CD4-positive, alpha-beta T cell treated with Interleukin-21 for 1 hour (primary cell): ENCODE data around the gene DGKA.
"Not testable (repeated sequence)": the region's sequence is repeated elsewhere in the genome, so short reads cannot be mapped to it uniquely, and the experiment has no call there.

Experiments used
- DNase-seq: peaks from one replicate; pipeline ENCODE4 v3.0.0-alpha.2; 2020

The DGKA gene

DNA sequence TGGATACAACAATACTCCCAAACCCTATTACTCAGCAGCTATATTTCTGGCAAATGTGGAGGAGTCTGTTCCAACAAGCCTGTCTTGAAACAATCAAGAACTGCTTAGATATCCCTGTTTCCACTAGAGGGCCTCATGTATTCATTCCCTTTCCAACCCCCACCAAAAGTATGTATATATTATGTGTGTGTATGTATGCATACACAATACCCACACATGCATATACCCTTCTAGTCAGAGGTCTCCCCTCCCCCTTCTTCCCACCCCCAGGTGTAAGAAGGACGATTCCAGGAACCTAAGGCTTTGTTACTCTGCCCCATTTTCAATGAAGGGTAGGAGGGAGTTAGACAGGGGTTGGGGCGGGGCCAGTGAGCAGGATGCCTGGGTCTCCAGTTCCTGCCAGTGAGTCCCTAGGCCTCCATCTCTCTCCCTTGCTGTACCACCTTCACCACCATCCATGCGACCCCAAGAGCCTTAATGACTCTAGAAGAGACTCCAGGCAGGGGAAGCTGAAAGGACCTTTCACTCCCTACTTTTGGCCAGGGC, at the start of gene DGKA:
Gene DGKA (plus strand): TSS at position 392 of the 546 bp plus-strand sequence. CDS start 5,342 bp downstream, outside the sequence.
- peak; percentile 74 for DNase-seq

DNA sequence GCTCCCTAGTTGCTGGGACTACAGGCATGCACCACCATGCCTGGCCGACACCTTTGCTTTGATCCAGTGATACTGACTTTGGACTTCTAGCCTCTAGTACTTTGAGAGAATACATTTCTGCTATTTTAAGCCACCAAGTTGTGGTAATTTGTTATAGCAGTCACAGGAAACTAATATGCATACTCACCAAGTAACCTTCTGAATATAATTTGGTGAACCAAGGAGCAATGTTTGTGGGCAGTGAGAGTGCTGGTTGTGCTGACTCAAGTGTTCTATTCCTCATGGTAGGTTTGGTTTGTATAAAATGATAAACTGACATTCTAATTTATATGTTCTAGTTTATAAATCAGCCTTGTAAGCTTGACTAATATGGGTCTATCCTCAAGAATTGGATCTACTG, 45.8 kb upstream of the DGKA start:
- DNase-seq: no peak

DNA sequence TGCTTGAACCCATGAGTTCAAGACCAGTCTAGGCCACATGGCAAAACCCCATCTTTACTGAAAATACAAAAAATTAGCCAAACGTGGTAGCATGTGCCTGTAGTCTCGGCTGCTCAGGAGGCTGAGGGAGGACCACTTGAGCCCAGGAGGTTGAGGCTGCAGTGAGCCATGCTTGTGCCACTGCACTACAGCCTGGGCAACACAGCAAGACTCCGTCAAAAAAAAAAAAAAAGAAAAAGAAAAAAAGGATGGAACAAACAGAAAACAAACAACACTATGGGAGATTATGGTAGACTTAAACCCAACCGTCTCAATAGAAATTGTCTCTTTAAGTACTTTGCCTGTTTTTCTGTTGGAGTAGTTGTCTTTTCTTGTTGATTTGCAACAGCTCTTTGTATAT, 39.7 kb upstream of the DGKA start:
- no peak for DNase-seq

DNA sequence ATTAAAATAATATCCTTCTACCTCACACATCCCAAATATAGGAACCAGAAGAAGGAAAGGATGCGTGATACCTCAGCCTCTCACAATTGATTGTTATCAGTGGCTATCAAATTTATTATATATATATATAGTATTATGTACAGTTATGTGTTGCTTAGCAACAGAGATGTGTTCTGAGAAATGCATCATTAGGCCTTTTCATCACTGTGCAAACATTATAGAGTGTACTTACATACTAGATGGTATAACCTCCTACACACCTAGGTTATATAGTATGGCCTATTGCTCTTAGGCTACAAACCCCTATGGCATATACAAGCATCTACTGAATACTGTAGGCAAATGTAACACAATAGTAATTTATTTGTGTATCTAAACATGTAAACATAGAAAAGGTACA, 37.2 kb upstream of the DGKA start:
- DNase-seq: no peak

DNA sequence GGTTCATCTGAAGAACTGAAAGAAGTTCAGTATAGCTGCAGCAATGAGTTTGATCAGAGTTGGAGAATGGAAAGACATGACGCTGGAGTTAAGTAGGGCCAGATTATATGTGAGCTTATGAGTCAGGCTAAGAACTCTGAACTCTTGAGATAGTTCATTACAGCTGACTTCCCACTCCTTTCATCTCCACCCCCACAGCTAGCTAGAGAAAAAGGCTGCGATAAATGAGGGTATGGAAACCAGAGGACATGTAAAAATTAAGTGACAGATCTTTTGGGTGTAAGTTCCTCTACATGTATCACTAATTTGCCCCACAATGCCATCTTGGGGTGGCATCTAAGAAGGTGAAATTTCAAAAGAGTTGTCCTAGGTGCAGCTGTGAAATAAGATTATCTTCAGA, 31.9 kb upstream of the DGKA start:
- DNase-seq: no peak

DNA sequence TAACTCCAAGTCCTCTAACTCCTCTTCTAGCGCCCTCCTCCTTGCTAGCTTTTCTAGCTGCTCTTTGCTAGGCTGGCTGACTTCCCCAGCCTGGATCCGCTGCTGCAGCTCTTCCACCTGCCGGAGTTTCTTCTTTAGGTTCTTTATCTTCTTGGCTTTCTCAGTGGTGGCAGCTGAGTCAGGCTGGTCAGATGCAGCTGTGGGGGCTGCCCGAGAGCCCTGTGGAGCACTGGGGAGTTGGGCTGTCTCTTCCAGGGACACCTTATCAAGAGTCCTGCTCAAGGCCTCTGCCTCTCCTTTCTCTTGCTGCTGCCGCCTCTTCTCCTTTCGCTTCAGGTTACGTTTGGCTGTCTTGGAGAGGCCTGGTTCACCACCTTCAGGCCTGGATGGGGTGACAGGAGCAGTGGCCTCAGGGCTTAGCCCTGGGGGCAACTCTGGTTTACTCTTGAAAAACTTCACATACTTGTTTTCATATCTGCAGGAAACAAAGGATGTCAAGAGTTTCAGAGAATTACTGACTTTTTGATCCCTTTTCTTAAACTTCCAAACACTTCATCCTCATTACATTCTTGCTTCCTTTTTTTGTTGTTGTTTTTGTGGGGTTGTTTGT, 29.0 kb upstream of the DGKA start:
- no peak for DNase-seq

DNA sequence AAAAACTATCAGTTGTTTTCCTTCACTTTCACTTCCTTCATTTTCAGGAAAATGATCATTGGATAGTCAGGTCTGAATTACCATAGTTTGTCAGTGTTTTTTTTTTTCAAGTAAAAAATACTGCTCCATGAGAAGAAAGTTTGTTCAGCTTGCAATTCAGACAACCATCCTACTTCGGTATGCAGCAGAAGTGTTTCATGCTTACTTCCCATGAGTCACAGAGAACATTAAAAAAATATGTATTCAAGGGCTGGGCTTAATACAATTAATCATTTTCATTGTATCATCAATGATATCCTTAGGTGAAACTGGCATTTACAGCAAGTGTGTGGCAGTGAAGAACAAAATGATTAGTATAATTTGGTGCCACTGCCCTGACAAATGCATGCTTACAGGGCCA, 24.9 kb upstream of the DGKA start:
- no peak for DNase-seq

DNA sequence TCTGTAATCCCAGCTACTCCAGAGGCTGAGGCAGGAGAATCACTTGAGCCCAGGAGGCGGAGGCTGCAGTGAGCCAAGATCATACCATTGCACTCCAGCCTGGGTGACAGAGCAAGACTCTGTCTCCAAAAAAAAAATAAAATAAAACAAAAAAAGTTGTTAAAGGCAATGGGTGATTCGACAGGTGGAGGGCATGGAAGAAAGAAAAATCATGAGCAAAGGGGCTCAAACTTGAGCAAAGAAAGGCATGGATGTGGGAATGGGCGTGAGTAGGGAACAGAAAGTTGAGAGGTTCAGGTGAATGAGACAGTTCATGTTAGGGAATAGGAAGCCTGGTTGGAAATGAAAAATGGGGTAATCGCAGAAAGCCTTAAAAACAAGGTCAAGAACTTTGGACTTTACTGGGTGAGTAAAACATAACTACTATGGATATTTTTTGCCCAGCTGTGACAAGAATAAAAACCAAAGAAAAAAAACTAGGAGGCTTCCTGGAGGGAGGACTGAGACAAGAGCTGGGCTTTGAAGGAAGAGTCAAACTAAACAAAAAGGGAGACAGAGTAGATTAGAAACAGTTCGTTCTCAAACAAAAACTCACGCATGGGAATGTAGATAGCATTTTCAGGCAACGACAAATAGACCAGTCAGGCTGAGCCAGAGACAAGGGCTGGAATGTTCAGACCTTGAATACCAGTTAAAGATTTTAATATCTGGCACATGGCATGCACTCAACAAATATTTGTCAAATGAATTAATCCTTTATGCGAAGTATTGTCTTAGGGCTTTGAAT, 22.0 kb upstream of the DGKA start:
- DNase-seq: no peak

DNA sequence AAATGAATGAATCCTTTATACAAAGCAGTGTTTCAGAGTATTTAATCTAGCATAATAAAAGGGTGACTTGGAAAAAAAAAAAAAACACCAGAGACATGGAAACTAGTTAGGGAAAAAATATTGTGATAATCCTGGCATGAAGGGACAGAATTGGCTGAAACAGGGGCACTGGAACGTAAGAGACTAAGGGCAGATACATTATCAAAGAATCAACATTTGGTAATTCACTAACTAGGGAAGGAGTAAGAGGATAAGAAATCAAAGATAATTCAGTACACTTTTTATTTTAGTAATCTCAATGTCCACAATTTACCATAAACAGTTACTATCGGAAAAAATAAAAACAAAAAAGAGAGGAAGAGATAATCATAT, 21.5 kb upstream of the DGKA start:
- DNase-seq: no peak

DNA sequence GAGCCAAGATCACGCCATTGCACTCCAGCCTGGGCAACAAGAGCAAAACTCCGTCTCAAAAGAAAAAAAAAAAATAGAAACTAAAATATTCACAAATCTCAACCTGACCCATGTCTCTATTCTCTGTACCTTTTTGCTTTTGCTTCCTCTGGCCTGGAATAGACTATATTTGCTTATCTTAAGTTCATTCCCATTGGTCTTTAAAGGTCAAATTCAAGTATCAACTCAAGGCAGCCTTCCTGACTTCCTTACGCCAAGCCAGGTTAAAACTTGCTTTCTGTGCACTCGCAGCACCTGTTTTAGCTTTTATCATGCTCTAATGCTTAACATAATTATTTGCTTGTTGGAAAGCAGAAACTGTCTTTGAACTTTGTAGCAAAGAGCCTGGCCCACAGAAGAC, 18.1 kb upstream of the DGKA start:
- no peak for DNase-seq

DNA sequence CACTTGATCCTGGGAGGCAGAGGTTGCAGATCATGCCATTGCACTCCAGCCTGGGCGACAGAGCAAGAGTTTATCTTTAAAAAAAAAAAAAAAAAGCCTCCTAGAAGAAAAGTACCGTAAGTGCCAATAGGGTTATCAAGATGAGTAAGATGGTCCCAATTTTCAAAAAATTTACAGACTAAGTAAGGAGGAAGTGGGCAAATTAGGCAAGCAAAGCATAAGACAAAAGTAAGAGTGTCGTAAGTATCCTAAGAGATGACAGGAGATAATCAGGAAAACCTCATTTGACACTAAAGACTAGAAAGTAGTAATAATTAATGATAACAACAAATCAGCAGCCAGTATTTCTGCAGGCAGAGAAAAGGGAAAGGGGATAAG, 15.5 kb upstream of the DGKA start:
- DNase-seq: no peak

DNA sequence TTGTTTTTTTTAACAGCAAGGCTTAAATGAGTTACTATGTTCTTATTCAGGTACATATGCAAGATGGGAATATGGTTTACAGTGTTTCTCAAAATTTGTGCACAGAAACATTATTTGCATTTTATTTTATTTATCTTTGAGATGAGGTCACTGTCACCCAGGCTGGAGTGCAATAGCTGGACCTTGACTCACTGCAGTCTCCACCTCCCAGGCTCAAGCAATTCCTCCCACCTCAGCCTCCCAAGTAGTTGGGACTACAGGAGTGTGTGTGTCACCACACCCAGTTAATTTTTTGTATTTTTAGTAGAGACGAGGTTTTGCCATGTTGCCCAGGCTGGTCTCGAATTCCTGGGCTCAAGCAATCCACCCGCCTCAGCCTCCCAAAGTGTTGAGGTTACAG, 11.9 kb upstream of the DGKA start:
- DNase-seq: not testable (repeated sequence)

DNA sequence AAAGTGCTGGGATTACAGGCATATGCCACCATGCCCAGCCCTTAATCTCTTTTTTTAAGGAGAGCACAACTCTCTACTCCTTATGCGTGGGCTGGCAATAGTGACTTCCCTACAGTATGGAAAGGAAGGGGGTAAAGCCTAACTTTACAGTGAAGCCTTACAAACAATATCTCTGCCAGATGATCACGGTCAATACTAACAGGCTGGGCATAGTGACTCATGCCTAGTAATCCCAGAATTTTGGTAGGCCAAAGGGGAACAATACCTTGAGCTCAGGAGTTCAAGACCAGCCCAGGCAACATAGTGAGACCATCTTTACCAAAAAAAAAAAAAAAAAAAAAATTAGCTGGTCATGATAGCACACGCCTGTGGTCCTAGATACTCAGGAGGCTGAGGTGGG, 8.8 kb upstream of the DGKA start:
- no peak for DNase-seq

DNA sequence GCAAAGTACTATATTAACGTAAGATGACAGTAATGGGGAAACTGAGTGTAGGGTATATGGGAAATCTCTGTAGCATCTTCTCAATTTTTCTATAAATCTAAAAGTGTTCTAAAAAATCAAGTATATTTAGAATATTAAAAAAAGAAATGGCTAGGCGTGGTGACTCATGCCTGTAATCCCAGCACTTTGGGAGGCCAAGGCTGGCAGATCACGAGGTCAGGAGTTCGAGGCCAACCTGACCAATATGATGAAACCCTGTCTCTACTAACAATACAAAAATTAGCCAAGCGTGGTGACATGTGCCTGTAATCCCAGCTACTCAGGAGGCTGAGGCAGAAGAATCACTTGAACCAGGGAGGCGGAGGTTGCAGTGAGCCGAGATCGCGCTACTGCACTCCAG, 7.3 kb upstream of the DGKA start:
- DNase-seq: not testable (repeated sequence)

DNA sequence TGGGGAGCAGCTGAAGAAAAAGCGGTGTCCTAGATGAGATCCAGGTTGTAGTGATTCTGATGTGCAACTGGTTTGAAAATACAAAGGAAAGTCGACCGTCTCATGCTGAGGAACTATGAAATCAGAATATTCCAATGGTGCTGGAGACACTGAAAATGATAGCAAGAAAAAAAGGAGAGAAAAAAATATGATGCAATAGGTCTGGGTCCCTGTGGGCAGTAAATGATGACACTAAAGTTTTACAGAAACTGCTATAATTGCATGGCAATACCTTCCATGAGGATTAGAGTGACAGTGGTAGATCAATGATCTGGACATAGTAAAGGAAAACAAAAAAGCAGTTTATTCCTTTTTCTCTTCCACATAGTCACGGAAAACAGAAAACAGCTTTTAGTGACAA, 5.6 kb upstream of the DGKA start:
- DNase-seq: no peak

DNA sequence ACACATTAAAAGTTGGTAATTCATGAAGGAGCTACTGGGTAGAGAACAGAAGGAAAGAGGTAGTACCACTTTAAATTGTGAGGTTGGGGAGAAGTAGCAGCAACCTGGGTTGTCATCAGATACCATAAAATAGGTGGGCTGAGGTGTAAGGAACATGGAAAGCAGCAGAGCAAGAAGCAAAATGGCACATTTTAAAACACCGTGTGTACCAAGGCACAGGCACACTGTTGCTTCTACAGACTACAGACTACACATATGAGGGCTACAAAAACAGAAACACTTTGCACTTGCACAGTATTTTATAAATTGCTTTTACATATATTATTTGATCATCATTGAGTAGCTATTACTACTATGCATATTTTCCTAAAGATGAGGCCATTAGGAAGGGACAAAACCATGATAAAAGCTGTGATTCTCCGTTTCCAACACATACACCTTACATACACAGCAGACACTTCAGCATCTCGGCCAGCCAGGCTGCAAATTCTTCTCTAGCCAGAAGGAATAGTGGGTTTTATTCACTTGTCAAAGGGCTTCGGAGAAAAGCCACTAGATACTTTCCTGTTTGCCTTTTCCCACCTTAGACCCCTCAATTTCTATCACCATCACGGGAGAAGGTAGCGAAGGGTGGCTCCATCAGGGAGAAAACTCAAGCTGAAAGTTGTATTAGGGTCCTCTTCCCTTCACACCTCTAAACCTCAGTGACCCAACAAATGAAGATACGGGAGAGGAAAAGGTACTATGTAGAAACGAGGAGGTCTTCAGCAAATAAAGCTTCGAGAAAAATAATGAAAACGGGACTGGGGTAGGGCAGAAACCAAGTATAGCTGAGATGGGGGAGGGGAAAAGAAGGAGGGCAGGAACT, 4.9 kb upstream of the DGKA start:
- DNase-seq: no peak

DNA sequence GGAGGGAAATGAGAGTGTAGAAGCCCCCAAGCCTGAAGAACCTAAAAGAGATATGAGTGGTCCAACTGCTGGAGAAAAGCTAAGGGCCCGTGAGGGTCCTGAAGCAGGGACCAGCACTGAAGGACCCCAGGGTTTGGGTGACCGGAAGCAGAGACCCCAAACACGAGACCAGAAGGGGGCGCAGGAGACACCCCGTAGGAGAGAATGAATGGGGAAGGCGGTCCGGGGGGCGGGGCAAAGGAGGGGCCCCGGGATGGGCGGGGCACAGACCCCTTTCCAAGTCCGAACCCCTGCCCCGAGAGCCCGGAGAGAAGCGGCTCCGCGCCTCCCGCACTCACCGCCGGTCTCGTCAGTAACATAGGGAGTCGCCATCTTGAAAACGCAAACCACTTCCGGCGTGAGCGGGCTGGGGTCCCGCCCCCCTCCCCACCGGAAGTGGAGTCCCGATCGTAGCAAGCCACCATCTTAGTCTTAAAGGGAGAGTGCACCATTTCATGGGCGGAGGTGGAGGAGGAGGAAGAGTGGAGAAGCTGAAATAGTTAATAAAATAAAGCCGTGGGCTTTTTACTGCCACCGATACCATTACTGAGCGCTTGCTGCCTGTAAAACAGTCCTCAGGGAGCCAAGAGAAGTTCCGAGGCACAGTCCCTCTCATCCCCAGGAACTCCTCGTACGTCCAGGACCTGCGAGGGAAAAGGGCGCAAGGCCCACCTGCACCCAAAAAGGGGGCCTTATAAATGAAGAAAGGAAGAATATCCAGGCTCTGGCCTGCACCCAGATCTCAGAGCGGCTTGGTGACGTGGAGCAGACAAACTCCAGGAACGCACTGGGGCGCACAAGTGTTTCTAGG, 4.0 kb upstream of the DGKA start:
- DNase-seq: peak; percentile 94

DNA sequence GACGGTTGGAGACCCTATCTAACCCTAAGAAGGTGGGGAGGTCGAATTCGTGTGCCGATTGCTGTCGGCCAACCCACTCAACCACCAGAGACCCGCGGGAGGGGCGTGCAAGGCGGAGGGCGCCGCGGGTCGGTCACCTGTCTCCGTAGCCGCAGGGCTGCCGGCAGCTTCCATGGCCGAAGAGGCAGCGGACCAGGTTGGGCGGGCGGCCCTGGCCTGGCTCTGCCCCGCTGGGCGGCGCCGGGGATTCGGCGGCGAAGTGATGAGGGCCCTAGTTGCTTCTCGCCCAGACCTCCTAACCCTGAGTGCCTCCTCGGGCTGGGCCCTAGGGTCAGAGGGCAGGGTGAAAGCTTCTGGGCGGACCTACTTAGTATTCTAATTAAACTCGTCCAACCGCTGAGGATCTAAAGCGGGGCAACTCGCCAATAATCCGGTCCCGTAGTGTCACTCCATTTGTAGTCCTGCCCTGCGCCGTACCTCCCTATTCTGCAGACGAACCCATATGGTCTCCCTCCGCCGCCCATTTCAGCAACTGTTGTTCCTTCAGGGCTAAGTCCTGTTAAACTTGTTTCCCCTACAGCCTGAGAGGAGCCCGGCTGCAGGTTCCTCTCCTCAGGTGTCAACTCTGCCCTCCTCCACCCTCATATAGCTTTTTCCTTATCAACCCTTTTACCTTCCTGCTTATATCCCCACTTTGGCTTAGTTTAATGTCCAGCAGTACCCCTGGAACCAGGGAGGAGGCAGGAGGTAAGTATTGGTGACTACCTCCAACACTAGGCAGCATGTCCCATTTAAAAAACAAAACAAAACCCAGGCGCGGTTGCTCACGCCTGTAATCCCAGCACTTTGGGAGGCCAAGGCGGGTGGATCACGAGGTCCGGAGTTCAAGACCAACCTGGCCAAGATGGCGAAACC, 3.1 kb upstream of the DGKA start, which contains the start of gene PYM1:
Gene PYM1 (minus strand): TSS at position 307 of the 915 bp plus-strand sequence. CDS start 133 bp downstream, at position 174.
- DNase-seq: peak; percentile 80

DNA sequence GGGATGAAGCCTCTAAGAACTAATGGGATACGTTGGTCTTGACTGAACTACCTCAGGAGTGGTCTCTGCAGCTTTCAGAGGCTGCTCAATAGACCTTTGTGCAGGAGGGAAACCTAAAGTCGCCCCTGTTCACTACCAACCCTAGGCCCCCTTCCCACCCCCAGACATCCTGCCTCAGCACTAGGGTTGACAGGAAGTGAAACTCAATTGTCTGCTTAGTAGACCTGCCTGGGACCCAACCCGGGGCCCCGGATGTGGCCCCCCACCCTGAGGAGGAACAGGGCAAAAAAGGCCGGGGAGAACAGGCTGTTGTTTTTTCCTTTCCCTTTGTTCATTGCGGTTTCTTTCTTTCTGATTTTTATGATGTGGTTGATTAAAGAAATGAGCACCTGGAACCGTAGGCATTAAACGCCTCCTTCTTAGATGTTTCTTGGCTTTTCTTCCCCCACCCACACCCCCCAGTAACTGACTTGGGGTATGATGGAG, 1.6 kb upstream of the DGKA start:
- peak; percentile 89 for DNase-seq

DNA sequence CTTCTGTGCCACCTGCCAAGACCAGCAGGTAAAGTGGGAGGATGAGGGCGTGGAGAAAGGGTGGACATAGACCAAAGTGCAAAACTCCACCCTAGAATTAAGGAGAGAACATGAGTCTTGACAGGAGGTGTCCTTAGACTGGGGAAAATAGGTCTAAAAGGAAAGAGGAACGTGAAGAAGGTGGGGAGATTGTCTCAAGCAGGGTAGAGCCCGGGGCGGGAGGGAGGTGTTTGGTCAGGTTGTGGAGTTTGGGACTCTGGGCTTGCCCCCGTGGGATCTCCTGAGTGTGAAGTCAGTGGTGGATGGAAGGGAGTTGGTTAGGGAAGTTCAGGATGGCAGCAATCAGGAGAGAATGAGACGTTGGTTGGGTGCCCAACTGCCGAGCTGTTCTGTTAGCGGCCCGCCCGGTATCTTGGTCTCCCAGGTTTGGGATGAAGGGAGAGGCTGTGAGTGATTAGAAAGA, 386 bp downstream of the DGKA start:
- no peak for DNase-seq
